Thyroid gland (tissue), 4 donors: Measurements from ENCODE around the gene TRAK2. TPM values are rescaled to one million over a fixed set of nuclear protein-coding genes. Genes with fewer than 3 reads are reported as not detected.
"Not testable (repeated sequence)": the region's sequence is repeated elsewhere in the genome, so short reads cannot be mapped to it uniquely, and the experiment has no call there.

Source experiments
- DNase-seq, 2 donors: peaks; one replicate each; pipeline ENCODE4 v3.0.0-alpha.2; 2019
- H3K27ac ChIP-seq, 3 donors: fragments of 200-600 bp; sonication (generic); 1 replicate in 2 of 3; 2 replicates in 1 of 3; pipeline ENCODE4 v1.5.1; 2016 to 2019; ENCODE audit warnings: mild to moderate bottlenecking in 1 of 3, moderate library complexity in 1 of 3
- H3K27me3 ChIP-seq: fragments of 200-600 bp; sonication (generic); one replicate; pipeline ENCODE4 v1.5.1; 2019
- H3K36me3 ChIP-seq, 2 donors: fragments of 200-600 bp; sonication (generic); one replicate each; pipeline ENCODE4 v1.5.1; 2016 to 2019
- H3K4me1 ChIP-seq, 2 donors: fragments of 200-600 bp; sonication (generic); one replicate each; pipeline ENCODE4 v1.5.1; 2017 to 2019
- H3K4me3 ChIP-seq, 3 donors: fragments of 200-600 bp; sonication (generic); replicated peaks in 1 of 3; 1 replicate in 2 of 3; 2 replicates in 1 of 3; pipeline ENCODE4 v1.5.1; 2016; ENCODE audit warnings: mild to moderate bottlenecking in 1 of 3
- H3K9me3 ChIP-seq: fragments of 200-600 bp; sonication (generic); one replicate; pipeline ENCODE4 v1.5.1; 2017
- POLR2A ChIP-seq, 2 donors: fragments of 450-650 bp; IDR thresholded peaks; one replicate each; pipeline ENCODE4 v1.6.1; 2017; ENCODE audit warnings: antibody characterized with exemption in 2 of 2, mild to moderate bottlenecking in 2 of 2, moderate library complexity in 1 of 2
- WGBS, 2 donors: methylation state at CpG; one replicate each; pipeline ENCODE4 v1.1.5; 2017; 5-methylcytosine and 5-hydroxymethylcytosine counted together
- intact Hi-C: fragments of 100-400 bp; cut with DNase I; formaldehyde crosslinking; loops from one replicate; pipeline ENCODE4 v1.15.1; 2023
- total RNA-seq, 4 donors: library from RNA; depleted of rRNA; stranded (reverse); fragments of >200 nt; gene quantifications; one replicate each; pipeline ENCODE4 v1.2.3, GENCODE V29; 2016
- TF ChIP-seq, protein P1 (sequence below), 6 experiments: fragments of 200-600 bp in 3 of 6; fragments of 450-650 bp in 3 of 6; sonication (generic) in 3 of 6; IDR thresholded peaks; one replicate each; pipeline ENCODE4 v1.5.1; 2016 to 2019; ENCODE audit warnings: antibody characterized with exemption in 6 of 6, mild to moderate bottlenecking in 2 of 6, inconsistent platforms in 1 of 6, moderate library complexity in 1 of 6

Gene TRAK2
- total RNA-seq, 4 donors from 2014 or later: 71.7 to 89.6 (median 79.7) TPM

DNA sequence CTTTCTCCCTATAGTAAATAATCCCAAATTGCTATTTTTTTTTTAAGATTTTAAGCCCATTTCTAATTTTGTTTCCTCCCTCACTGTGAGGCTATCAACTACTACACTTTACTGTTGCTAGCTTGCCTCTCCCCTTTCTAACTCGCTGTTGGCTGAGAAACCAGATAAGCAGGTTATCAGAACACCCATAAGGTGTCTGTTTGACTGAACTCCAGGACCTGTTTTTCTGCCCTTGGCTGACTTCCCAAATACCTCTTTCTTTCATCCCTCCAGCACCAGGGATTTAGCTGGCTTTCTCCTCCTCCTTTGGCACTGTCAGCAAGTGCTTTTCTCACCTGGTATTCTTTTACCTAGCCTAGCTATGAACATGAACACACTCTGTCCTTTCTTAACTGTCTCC is 11.1 kb downstream of the TRAK2 start:
- H3K4me1 ChIP-seq: peaks cover 17 to 34% of the 10 kb centered on the region in 2 donors

DNA sequence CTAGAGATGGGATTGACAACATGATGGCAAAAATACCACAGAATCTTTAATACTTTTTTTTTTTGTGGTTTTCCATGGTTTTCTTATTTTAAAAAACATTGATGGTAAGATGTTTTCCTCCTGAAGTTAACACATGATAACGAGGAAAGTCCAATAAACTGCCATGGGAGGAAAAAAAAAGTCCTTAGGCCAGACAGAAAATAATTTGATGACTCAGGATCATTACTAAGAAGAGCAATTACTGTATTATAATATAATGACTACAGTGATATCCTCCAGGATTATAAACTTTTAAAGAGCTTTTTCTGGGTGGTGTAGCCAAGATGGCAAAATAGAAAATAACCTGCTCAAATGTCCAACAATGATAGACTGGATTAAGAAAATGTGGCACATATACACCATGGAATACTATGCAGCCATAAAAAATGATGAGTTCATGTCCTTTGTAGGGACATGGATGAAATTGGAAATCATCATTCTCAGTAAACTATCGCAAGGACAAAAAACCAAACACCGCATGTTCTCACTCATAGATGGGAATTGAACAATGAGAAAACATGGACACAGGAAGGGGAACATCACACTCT is 11.8 kb downstream of the TRAK2 start:
- H3K4me3 ChIP-seq: not testable (repeated sequence)

More for the DNA sequence above, 11.1 kb downstream of the TRAK2 start:
- peak overlapping the region; percentile 54 to 56 (median 54) for H3K27ac ChIP-seq
- H3K9me3 ChIP-seq: no peaks in the 10 kb centered on the region
- H3K4me3 ChIP-seq: no peak overlapping the region
- 29 to 32% methylated on average over 1 of the region's 1 CpG for WGBS, 2 donors
- intact Hi-C loops: no loop called here
- H3K27me3 ChIP-seq: no peaks in the 10 kb centered on the region
- H3K36me3 ChIP-seq: no peaks in the 10 kb centered on the region
- DNase-seq: peak; percentile 77 to 85
- no peak for TF ChIP-seq POLR2A (IDR thresholded peaks at IDR 0.05)
- TF ChIP-seq, protein P1, sequence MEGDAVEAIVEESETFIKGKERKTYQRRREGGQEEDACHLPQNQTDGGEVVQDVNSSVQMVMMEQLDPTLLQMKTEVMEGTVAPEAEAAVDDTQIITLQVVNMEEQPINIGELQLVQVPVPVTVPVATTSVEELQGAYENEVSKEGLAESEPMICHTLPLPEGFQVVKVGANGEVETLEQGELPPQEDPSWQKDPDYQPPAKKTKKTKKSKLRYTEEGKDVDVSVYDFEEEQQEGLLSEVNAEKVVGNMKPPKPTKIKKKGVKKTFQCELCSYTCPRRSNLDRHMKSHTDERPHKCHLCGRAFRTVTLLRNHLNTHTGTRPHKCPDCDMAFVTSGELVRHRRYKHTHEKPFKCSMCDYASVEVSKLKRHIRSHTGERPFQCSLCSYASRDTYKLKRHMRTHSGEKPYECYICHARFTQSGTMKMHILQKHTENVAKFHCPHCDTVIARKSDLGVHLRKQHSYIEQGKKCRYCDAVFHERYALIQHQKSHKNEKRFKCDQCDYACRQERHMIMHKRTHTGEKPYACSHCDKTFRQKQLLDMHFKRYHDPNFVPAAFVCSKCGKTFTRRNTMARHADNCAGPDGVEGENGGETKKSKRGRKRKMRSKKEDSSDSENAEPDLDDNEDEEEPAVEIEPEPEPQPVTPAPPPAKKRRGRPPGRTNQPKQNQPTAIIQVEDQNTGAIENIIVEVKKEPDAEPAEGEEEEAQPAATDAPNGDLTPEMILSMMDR (IDR thresholded peaks at IDR 0.05): no peak

DNA sequence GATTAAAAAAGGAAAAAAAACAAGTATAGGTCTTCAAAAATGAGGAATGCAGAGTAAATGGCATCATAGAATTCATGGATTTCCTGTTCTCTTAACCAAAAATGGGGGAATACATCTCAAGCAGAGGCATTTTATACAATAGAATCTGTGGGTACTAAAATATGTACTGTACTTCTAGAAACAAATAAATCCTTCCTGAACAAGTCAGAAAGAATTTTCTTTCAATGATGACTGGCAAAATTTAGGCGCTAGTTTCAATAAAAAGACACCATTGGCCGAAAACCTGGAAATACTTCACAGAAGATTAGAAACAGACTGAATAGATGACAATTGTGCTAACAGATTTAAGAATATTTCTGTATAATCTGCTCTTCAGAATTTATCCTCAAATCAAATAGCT is 15.1 kb downstream of the TRAK2 start:
- Histone ChIP-seq H3K36me3 (no peaks in the 10 kb centered on the region), H3K27me3 (no peaks in the 10 kb centered on the region), H3K4me1 (peaks cover 49 to 59% of the 10 kb centered on the region in 2 donors), H3K4me3 (no peak overlapping the region), H3K27ac (peak overlapping the region in 1 of 3 donors; percentile 15), H3K9me3 (no peaks in the 10 kb centered on the region)
- TF ChIP-seq POLR2A (IDR thresholded peaks at IDR 0.05): no peak
- TF ChIP-seq, protein P1 (IDR thresholded peaks at IDR 0.05): no peak
- DNase-seq: no peak
- intact Hi-C loops: no loop called here
- 95 to 98% methylated on average over 2 of the region's 2 CpGs for WGBS, 2 donors

More for the DNA sequence above, 11.8 kb downstream of the TRAK2 start:
- H3K27ac ChIP-seq: peak overlapping the region in 1 of 3 donors; percentile 18
- H3K36me3 ChIP-seq, DNase-seq, H3K9me3 ChIP-seq, intact Hi-C loops, H3K27me3 ChIP-seq: not testable (repeated sequence)
- 79 to 92% methylated on average over 1 to 3 of the region's 3 CpGs for WGBS, 2 donors
- H3K4me1 ChIP-seq: peaks cover 18 to 34% of the 10 kb centered on the region in 2 donors

DNA sequence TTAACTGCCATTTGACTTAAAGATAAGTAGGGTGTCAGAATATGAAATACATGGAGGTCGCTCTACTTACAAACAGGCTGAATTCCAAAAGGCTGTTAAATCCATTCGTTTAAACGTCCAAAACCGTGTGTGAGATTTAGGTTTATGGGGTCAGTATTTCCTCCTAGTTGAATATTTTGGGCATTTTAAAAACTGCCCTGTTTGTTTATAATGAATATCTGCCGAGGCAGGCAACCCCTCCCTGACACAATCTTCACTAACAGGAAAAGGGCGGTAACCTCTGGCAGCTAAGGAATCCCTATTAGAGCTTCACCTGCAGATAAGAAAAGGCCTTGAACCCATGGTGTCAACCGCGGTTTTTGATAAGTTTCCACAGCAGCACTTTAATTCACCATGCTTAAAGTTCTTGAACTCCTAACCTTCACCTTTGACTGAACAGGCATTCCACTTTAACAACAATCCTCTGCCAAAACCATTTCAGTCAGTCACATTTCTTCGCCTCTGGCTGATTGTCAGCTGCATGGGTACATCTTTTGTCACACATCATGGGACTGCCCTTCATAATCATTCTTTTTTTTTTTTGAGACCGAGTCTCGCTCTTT is 17.8 kb downstream of the TRAK2 start:
- TF ChIP-seq, protein P1 (IDR thresholded peaks at IDR 0.05): no peak
- TF ChIP-seq POLR2A (IDR thresholded peaks at IDR 0.05): no peak
- no peak overlapping the region for H3K4me3 ChIP-seq
- H3K27me3 ChIP-seq: no peaks in the 10 kb centered on the region
- peak; percentile 30 to 59 for DNase-seq
- H3K27ac ChIP-seq: peak overlapping the region; percentile 67 to 83 (median 72)
- 52% methylated on average over 11 of the region's 11 CpGs for WGBS, 2 donors
- intact Hi-C loops: no loop called here
- no peaks in the 10 kb centered on the region for H3K9me3 ChIP-seq
- no peaks in the 10 kb centered on the region for H3K36me3 ChIP-seq
- H3K4me1 ChIP-seq: peaks cover 43 to 50% of the 10 kb centered on the region in 2 donors

DNA sequence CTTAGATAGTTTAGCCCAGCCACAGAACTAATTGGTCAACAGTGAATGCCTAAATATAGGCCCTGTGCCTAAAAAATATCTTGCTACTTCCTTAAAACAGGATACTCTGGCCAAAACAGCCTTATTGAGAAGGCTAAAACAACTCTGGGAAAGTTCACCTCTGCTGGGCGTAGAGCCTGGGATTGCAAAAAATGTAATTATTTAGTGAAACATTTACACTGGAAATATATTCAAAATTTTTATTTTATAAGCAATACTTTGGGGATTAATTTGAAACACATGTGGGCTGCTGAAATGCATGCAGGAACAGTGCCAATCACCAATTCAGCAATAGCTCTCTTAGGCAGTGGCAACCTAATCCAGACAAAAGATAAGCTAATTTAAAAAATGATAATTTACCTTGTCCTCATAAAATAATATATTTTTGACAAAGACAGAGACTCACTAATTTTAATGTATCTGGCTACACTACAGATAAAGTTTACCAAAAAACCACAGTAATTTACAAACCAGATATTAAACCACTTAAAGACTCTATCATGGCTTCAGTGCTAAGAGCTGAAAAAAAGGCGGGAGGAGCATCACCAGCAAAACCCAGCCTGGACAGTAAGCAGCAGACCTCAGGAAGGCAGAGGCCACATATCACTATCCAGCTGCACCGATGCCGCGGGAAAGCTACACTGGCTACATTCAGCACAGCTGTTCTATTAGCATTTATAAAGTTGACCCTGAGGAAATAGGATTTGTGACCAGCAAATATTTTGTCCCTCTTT is 18.5 kb downstream of the TRAK2 start:
- peak in 1 of 2 donors; percentile 15 for DNase-seq
- 70% methylated on average over 5 of the region's 5 CpGs for WGBS, 2 donors
- Histone ChIP-seq H3K36me3 (no peaks in the 10 kb centered on the region), H3K27ac (peak overlapping the region; percentile 67 to 83 (median 72)), H3K4me1 (peaks cover 42 to 46% of the 10 kb centered on the region in 2 donors), H3K9me3 (no peaks in the 10 kb centered on the region), H3K27me3 (no peaks in the 10 kb centered on the region), H3K4me3 (no peak overlapping the region)
- intact Hi-C loops: no loop called here
- no peak for TF ChIP-seq POLR2A (IDR thresholded peaks at IDR 0.05)
- TF ChIP-seq, protein P1 (IDR thresholded peaks at IDR 0.05): no peak
